ENCODE measurements around the gene CALHM4.

DNA sequence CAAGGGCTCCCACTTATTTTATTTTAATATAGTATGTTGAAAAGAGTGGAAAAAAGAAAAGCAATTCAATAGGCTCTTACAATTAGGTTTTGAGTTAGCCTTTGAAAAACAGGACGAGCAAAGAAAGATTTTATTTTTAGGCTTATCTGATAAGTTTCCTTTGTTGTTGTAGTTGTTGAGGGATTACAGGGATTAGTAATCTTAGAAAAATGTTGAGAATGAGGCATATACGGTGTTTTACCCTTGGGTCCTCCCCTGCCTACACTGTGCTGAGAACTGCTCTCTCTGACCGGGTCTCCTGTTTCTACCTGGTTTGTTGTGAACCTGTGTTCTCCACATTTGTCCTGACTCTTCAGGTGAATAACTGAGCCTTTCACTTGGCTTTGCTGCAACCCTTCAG, 24.8 kb upstream of the CALHM4 start:
- no peak for TF ChIP-seq POLR2A (IDR thresholded peaks at IDR 0.05)
- TF ChIP-seq, protein P1, sequence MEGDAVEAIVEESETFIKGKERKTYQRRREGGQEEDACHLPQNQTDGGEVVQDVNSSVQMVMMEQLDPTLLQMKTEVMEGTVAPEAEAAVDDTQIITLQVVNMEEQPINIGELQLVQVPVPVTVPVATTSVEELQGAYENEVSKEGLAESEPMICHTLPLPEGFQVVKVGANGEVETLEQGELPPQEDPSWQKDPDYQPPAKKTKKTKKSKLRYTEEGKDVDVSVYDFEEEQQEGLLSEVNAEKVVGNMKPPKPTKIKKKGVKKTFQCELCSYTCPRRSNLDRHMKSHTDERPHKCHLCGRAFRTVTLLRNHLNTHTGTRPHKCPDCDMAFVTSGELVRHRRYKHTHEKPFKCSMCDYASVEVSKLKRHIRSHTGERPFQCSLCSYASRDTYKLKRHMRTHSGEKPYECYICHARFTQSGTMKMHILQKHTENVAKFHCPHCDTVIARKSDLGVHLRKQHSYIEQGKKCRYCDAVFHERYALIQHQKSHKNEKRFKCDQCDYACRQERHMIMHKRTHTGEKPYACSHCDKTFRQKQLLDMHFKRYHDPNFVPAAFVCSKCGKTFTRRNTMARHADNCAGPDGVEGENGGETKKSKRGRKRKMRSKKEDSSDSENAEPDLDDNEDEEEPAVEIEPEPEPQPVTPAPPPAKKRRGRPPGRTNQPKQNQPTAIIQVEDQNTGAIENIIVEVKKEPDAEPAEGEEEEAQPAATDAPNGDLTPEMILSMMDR (IDR thresholded peaks at IDR 0.05), result no peak
